HepG2 (cell line): ENCODE data around the gene AGAP3. TPM values are rescaled to one million over a fixed set of nuclear protein-coding genes. Genes with fewer than 3 reads are reported as not detected.

Experiments
- AKAP8 ChIP-seq: sonication (generic); formaldehyde crosslinking; IDR thresholded peaks from 2 replicates; pipeline ENCODE4 v1.5.1; 2020; ENCODE audit warnings: mild to moderate bottlenecking, missing genetic modification reagents
- ELF3 ChIP-seq: IDR thresholded peaks from 2 replicates; pipeline ENCODE4 v1.6.1; 2016; ENCODE audit warnings: missing genetic modification reagents, missing compliant biosample characterization
- ELF4 ChIP-seq: sonication (generic); formaldehyde crosslinking; IDR thresholded peaks from 2 replicates; pipeline ENCODE4 v1.5.0; 2020; ENCODE audit warnings: missing genetic modification reagents, mild to moderate bottlenecking, moderate library complexity, borderline replicate concordance
- NFIB ChIP-seq: sonication (generic); formaldehyde crosslinking; IDR thresholded peaks from 2 replicates; pipeline ENCODE4 v1.9.0; 2021; ENCODE audit warnings: missing genetic modification reagents, mild to moderate bottlenecking, borderline replicate concordance
- PHF8 ChIP-seq: sonication (generic); formaldehyde crosslinking; IDR thresholded peaks from 2 replicates; pipeline ENCODE4 v1.5.0; 2020; ENCODE audit warnings: missing genetic modification reagents
- XRCC5 ChIP-seq: fragments of 200-400 bp; formaldehyde crosslinking; optimal IDR thresholded peaks from 2 replicates; pipeline ENCODE3; 2017; ENCODE audit warnings: mild to moderate bottlenecking, low read length
- ZKSCAN5 ChIP-seq: sonication (generic); formaldehyde crosslinking; IDR thresholded peaks from 2 replicates; pipeline ENCODE4 v1.5.1; 2020; ENCODE audit warnings: mild to moderate bottlenecking, missing genetic modification reagents
- ZNF10 ChIP-seq: sonication (generic); formaldehyde crosslinking; IDR thresholded peaks from 2 replicates; pipeline ENCODE4 v1.4.0; 2020; ENCODE audit warnings: mild to moderate bottlenecking, low read depth, missing genetic modification reagents, borderline replicate concordance
- ZNF350 ChIP-seq: sonication (generic); formaldehyde crosslinking; IDR thresholded peaks from 2 replicates; pipeline ENCODE4 v1.4.0; 2020; ENCODE audit warnings: mild to moderate bottlenecking, low read depth, missing genetic modification reagents, borderline replicate concordance
- ZNF619 ChIP-seq: sonication (generic); formaldehyde crosslinking; IDR thresholded peaks from 2 replicates; pipeline ENCODE4 v1.4.0; 2020; ENCODE audit warnings: mild to moderate bottlenecking, missing genetic modification reagents
- ZNF629 ChIP-seq: sonication (generic); formaldehyde crosslinking; conservative IDR thresholded peaks from 2 replicates; pipeline ENCODE4 v1.5.0; 2020; ENCODE audit warnings: missing genetic modification reagents
- ZNF761 ChIP-seq: sonication (generic); formaldehyde crosslinking; conservative IDR thresholded peaks from 2 replicates; pipeline ENCODE4 v1.4.0; 2020; ENCODE audit warnings: mild to moderate bottlenecking, missing genetic modification reagents
- polyA plus RNA-seq, 8 experiments: library from polyadenylated mRNA; depleted of rRNA in 3 of 8; stranded (reverse) in 7 of 8; unstranded in 1 of 8; fragments of >200 nt; fragmentation: Illumina TruSeq in 4 of 8; extraction: Trizol in 4 of 8; gene quantifications; 2 replicates each; pipeline versions ENCODE4 v1.2.1 to v1.2.3, GENCODE V29; 2011 to 2016; ENCODE audit warnings: low read depth in 4 of 8, missing spikeins in 1 of 8, mixed read lengths in 1 of 8; ENCODE audit not compliant: insufficient read depth in 1 of 8
- total RNA-seq, 5 experiments: library from RNA; depleted of rRNA; stranded (reverse); fragments of >200 nt; fragmentation: Illumina TruSeq; extraction: Trizol; gene quantifications; 2 replicates each; pipeline ENCODE4 v1.2.3, GENCODE V29; 2016; ENCODE audit warnings: low read depth in 1 of 5
- TF ChIP-seq, protein P1 (sequence below): sonication (generic); formaldehyde crosslinking; IDR thresholded peaks from 2 replicates; pipeline ENCODE4; 2020; ENCODE audit warnings: missing genetic modification reagents, mild to moderate bottlenecking, borderline replicate concordance
- TF ChIP-seq, protein P2 (sequence below): IDR thresholded peaks from 2 replicates; pipeline ENCODE4 v1.6.1; 2012; ENCODE audit warnings: low read depth, low read length, improper control_type of control experiment
- TF ChIP-seq, protein P3 (sequence below): sonication (generic); formaldehyde crosslinking; IDR thresholded peaks from 2 replicates; pipeline ENCODE4 v1.8.1; 2023; ENCODE audit warnings: missing genetic modification reagents, inconsistent platforms, borderline replicate concordance
- TF ChIP-seq, protein P4 (sequence below): sonication (generic); formaldehyde crosslinking; IDR thresholded peaks from 2 replicates; pipeline ENCODE4 v1.8.1; 2022; ENCODE audit warnings: mild to moderate bottlenecking, missing genetic modification reagents
- TF ChIP-seq, protein P5 (sequence below): sonication (generic); formaldehyde crosslinking; IDR thresholded peaks from 2 replicates; pipeline ENCODE4 v1.5.1; 2020; ENCODE audit warnings: missing genetic modification reagents, mild to moderate bottlenecking, borderline replicate concordance
- TF ChIP-seq, protein P6 (sequence below): sonication (generic); formaldehyde crosslinking; IDR thresholded peaks from 2 replicates; pipeline ENCODE4 v1.4.0; 2020; ENCODE audit warnings: low read depth, mild to moderate bottlenecking, missing genetic modification reagents

AGAP3 gene
- total and polyA plus RNA-seq, 2 of the 13 experiments (the other 11 are each of a cell fraction or from before 2014, with no cell fraction given): 31.3 to 61.4 TPM

DNA sequence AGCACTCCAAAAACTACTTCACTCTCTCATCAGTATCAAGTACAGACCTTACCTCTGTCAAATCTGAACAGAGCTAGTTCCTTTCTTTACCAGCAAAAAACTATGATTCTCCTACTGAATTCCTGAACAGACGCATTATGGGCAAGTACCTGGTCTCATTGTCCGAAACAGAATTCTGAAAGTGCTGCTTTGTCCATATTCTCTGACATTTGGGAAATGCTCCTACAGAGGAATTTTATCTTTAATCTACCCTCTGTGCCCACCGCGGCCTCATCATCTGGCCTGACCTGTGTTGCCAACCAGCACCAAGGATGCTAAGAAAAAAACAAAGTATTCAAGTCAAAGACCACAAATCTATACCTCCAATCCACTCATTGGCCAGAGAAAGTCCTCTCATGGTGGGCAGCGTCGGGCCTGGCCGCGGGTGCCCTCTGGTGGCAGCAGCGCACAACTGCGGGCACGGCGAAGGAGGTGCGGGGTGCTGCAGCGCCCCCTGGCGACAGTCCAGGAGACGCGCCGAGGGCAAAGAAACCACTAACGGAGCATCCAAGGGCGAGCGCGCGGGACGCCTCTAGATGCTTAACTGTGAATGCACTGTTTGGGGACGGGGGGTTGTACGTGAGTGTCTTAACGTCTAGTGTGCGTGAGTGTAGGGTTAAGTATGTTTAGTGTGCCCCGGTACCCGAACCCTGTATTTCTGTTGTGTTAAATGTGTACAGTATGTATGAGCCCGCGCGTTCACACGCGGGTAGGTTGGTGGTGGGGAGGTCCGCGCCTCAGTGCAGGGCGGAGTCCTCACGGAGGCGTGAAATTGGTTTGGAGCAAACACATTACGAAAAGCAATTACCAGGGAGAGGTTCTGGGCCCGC lies 86.2 kb downstream of the AGAP3 start (continued):
- TF ChIP-seq, protein P1, sequence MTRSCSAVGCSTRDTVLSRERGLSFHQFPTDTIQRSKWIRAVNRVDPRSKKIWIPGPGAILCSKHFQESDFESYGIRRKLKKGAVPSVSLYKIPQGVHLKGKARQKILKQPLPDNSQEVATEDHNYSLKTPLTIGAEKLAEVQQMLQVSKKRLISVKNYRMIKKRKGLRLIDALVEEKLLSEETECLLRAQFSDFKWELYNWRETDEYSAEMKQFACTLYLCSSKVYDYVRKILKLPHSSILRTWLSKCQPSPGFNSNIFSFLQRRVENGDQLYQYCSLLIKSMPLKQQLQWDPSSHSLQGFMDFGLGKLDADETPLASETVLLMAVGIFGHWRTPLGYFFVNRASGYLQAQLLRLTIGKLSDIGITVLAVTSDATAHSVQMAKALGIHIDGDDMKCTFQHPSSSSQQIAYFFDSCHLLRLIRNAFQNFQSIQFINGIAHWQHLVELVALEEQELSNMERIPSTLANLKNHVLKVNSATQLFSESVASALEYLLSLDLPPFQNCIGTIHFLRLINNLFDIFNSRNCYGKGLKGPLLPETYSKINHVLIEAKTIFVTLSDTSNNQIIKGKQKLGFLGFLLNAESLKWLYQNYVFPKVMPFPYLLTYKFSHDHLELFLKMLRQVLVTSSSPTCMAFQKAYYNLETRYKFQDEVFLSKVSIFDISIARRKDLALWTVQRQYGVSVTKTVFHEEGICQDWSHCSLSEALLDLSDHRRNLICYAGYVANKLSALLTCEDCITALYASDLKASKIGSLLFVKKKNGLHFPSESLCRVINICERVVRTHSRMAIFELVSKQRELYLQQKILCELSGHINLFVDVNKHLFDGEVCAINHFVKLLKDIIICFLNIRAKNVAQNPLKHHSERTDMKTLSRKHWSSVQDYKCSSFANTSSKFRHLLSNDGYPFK: peak; percentile 34; the same call in 1 of the 2 replicates
- peak; percentile 99 for TF ChIP-seq XRCC5
- no peak for TF ChIP-seq AKAP8 (CRISPR knock-in tag)
- TF ChIP-seq ELF3: no peak
- TF ChIP-seq, protein P2, sequence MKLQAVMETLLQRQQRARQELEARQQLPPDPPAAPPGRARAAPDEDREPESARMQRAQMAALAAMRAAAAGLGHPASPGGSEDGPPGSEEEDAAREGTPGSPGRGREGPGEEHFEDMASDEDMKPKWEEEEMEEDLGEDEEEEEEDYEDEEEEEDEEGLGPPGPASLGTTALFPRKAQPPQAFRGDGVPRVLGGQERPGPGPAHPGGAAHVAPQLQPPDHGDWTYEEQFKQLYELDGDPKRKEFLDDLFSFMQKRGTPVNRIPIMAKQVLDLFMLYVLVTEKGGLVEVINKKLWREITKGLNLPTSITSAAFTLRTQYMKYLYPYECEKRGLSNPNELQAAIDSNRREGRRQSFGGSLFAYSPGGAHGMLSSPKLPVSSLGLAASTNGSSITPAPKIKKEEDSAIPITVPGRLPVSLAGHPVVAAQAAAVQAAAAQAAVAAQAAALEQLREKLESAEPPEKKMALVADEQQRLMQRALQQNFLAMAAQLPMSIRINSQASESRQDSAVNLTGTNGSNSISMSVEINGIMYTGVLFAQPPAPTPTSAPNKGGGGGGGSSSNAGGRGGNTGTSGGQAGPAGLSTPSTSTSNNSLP: no peak
- TF ChIP-seq ZNF761 (CRISPR knock-in tag): no peak
- TF ChIP-seq, protein P3, sequence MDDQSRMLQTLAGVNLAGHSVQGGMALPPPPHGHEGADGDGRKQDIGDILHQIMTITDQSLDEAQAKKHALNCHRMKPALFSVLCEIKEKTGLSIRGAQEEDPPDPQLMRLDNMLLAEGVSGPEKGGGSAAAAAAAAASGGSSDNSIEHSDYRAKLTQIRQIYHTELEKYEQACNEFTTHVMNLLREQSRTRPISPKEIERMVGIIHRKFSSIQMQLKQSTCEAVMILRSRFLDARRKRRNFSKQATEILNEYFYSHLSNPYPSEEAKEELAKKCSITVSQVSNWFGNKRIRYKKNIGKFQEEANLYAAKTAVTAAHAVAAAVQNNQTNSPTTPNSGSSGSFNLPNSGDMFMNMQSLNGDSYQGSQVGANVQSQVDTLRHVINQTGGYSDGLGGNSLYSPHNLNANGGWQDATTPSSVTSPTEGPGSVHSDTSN (CRISPR knock-in tag): no peak
- TF ChIP-seq NFIB: no peak
- TF ChIP-seq, protein P4, sequence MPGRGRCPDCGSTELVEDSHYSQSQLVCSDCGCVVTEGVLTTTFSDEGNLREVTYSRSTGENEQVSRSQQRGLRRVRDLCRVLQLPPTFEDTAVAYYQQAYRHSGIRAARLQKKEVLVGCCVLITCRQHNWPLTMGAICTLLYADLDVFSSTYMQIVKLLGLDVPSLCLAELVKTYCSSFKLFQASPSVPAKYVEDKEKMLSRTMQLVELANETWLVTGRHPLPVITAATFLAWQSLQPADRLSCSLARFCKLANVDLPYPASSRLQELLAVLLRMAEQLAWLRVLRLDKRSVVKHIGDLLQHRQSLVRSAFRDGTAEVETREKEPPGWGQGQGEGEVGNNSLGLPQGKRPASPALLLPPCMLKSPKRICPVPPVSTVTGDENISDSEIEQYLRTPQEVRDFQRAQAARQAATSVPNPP (CRISPR knock-in tag): no peak
- TF ChIP-seq, protein P5, sequence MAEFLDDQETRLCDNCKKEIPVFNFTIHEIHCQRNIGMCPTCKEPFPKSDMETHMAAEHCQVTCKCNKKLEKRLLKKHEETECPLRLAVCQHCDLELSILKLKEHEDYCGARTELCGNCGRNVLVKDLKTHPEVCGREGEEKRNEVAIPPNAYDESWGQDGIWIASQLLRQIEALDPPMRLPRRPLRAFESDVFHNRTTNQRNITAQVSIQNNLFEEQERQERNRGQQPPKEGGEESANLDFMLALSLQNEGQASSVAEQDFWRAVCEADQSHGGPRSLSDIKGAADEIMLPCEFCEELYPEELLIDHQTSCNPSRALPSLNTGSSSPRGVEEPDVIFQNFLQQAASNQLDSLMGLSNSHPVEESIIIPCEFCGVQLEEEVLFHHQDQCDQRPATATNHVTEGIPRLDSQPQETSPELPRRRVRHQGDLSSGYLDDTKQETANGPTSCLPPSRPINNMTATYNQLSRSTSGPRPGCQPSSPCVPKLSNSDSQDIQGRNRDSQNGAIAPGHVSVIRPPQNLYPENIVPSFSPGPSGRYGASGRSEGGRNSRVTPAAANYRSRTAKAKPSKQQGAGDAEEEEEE (CRISPR knock-in tag): no peak
- TF ChIP-seq, protein P6, sequence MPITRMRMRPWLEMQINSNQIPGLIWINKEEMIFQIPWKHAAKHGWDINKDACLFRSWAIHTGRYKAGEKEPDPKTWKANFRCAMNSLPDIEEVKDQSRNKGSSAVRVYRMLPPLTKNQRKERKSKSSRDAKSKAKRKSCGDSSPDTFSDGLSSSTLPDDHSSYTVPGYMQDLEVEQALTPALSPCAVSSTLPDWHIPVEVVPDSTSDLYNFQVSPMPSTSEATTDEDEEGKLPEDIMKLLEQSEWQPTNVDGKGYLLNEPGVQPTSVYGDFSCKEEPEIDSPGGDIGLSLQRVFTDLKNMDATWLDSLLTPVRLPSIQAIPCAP (CRISPR knock-in tag): 0 out of 2 replicates have a peak, but pooled peaks have one; percentile 31
- peak; percentile 39; the same call in 1 of the 2 replicates for TF ChIP-seq PHF8
- no peak for TF ChIP-seq ZNF619 (CRISPR knock-in tag)
- TF ChIP-seq ELF4: no peak
- TF ChIP-seq ZKSCAN5 (CRISPR knock-in tag): no peak
- peak; percentile 70 for TF ChIP-seq ZNF350 (CRISPR knock-in tag)
- no peak for TF ChIP-seq ZNF629 (CRISPR knock-in tag)
- no peak for TF ChIP-seq ZNF10
